Retinal pigment epithelial cell (primary cell): ENCODE measurements around the gene GRK5.
A peak's percentile ranks its signal among the peaks of the same experiment; 100 is the strongest.

ENCODE experiments used
- DNase-seq: peaks from one replicate; pipeline ENCODE4 v3.0.0-alpha.2; 2010; ENCODE audit warnings: low read depth
- H3K4me3 ChIP-seq: 2 replicates; pipeline ENCODE4 v1.5.1; 2011; ENCODE audit warnings: mild to moderate bottlenecking, low read length, control low read depth, moderate library complexity
- TF ChIP-seq, protein P1 (sequence below): conservative IDR thresholded peaks from 2 replicates; pipeline ENCODE4 v1.5.1; 2011; ENCODE audit warnings: low read depth, low read length, control low read depth, inconsistent platforms

Gene GRK5

DNA sequence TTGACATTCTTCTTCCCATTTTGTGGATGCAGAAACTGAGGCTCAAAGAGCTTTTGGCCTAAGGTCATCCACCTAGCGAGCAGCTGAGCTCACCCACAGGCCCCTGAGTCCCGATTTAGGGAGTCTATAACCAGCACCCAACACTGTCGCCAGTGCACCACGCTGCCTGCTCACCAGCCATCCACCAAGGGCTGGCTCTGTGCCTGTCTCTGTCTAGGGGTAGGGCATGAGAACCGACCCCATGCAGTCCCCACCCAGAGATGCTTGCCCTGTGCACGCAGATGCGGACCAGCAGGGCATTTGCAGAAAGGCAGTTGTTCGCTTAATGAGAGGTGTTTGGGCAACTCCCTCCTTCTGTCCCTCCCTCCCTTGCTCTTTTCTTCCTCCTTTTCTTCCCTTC lies 97.2 kb downstream of the GRK5 start:
- TF ChIP-seq, protein P1, sequence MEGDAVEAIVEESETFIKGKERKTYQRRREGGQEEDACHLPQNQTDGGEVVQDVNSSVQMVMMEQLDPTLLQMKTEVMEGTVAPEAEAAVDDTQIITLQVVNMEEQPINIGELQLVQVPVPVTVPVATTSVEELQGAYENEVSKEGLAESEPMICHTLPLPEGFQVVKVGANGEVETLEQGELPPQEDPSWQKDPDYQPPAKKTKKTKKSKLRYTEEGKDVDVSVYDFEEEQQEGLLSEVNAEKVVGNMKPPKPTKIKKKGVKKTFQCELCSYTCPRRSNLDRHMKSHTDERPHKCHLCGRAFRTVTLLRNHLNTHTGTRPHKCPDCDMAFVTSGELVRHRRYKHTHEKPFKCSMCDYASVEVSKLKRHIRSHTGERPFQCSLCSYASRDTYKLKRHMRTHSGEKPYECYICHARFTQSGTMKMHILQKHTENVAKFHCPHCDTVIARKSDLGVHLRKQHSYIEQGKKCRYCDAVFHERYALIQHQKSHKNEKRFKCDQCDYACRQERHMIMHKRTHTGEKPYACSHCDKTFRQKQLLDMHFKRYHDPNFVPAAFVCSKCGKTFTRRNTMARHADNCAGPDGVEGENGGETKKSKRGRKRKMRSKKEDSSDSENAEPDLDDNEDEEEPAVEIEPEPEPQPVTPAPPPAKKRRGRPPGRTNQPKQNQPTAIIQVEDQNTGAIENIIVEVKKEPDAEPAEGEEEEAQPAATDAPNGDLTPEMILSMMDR = no peak
- no peak overlapping the region for H3K4me3 ChIP-seq
- no peak for DNase-seq

DNA sequence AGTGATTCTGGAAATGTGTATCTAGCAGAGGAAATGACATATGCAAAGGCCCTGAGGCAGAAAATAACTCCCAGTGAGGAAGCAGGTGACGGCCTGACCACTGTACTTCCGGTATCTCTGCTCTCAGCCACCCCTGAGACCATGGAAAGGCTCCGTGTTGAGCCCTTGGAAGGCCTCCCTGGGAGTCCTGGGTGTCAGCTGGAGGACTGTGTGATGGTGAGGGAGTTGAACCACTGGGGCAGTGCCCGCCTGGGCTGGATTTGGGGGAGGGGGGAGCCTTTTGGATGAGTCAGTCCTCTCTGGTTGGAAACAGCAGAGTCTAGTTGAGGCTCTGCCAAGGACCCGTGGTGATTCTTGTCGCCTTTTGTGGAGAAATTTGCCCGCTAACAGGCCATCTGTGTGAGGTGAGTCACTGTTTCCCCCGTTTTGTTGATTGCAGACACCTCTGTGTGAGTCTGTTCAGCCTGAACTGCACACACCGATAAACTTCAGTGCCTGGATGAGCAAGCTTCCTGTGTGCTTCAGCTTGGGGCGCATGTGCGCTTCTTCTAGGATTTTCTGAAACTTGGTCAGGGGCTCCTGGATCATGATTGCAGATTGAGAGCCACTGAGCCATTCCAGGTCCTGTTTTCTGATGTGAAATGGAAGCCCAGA lies 98.6 kb downstream of the GRK5 start:
- no peak overlapping the region for H3K4me3 ChIP-seq
- peak; percentile 95 for DNase-seq
- TF ChIP-seq, protein P1 = no peak

GRCh38 chr10:119306514-119306951 lies 99.2 kb downstream of the GRK5 start:
- DNase-seq = no peak
- TF ChIP-seq, protein P1 = peak; percentile 44
- no peak overlapping the region for H3K4me3 ChIP-seq

GRCh38 chr10:119306986-119307392 lies 99.6 kb downstream of the GRK5 start:
- TF ChIP-seq, protein P1 = no peak
- no peak overlapping the region for H3K4me3 ChIP-seq
- DNase-seq = no peak

- no peak for DNase-seq
- H3K4me3 ChIP-seq = no peak overlapping the region
- TF ChIP-seq, protein P1 = no peak
Measured at GRCh38 chr10:119308089-119308488, 100.7 kb downstream of the GRK5 start.

- no peak overlapping the region for H3K4me3 ChIP-seq
- no peak for DNase-seq
- TF ChIP-seq, protein P1 = no peak
Measured at GRCh38 chr10:119308551-119309422, 101.4 kb downstream of the GRK5 start.
